ENCODE results near the gene CCDC150. TPM values are rescaled to one million over a fixed set of nuclear protein-coding genes. Genes with fewer than 3 reads are reported as not detected.

The CCDC150 gene
- total RNA-seq, 4 donors from 2014 or later = 0.94 to 3.2 (median 1.5) TPM

- 87 to 96% methylated on average over 3 of the region's 3 CpGs for WGBS, 2 donors
- no peaks in the 10 kb centered on the region for H3K9me3 ChIP-seq
- no peak for DNase-seq
- H3K27ac ChIP-seq = no peak overlapping the region
- no peak overlapping the region for H3K4me3 ChIP-seq (replicated peaks in 1 of 3)
- TF ChIP-seq, protein P1, sequence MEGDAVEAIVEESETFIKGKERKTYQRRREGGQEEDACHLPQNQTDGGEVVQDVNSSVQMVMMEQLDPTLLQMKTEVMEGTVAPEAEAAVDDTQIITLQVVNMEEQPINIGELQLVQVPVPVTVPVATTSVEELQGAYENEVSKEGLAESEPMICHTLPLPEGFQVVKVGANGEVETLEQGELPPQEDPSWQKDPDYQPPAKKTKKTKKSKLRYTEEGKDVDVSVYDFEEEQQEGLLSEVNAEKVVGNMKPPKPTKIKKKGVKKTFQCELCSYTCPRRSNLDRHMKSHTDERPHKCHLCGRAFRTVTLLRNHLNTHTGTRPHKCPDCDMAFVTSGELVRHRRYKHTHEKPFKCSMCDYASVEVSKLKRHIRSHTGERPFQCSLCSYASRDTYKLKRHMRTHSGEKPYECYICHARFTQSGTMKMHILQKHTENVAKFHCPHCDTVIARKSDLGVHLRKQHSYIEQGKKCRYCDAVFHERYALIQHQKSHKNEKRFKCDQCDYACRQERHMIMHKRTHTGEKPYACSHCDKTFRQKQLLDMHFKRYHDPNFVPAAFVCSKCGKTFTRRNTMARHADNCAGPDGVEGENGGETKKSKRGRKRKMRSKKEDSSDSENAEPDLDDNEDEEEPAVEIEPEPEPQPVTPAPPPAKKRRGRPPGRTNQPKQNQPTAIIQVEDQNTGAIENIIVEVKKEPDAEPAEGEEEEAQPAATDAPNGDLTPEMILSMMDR (IDR thresholded peaks at IDR 0.05) = no peak
- no peak for TF ChIP-seq POLR2A (IDR thresholded peaks at IDR 0.05)
- H3K4me1 ChIP-seq = no peaks in the 10 kb centered on the region
- no peaks in the 10 kb centered on the region for H3K36me3 ChIP-seq
- no peaks in the 10 kb centered on the region for H3K27me3 ChIP-seq
- intact Hi-C loops (cut with DNase I) = no loop called here
Observed at GRCh38 chr2:196660244-196660643, 20.7 kb downstream of the CCDC150 start.

DNA sequence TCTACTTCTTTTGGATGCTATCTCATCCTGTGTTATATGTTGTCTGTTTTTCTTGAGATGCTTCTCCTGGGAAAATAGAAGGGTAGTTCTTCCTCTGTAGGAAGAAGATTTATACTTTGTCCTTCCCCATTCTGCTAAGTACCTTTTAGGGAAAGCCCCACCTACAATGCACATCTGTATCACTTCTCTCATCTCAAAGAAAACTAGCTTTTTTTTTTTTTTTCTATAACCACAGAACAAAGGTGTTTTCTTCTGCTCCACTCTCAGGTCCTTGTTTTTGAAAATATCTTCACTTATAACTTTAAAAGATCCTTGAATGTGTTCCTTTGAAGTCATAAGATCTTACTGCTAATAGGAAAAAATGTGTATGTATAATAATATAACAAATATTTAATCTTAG lies 30.8 kb downstream of the CCDC150 start:
- intact Hi-C loops (cut with DNase I) = no loop called here

GRCh38 chr2:196675963-196676362 lies 36.4 kb downstream of the CCDC150 start:
- no peak for DNase-seq
- H3K27ac ChIP-seq = no peak overlapping the region
- H3K27me3 ChIP-seq = no peaks in the 10 kb centered on the region
- TF ChIP-seq, protein P1 (IDR thresholded peaks at IDR 0.05) = no peak
- TF ChIP-seq POLR2A (IDR thresholded peaks at IDR 0.05) = no peak
- no peaks in the 10 kb centered on the region for H3K36me3 ChIP-seq
- no peak overlapping the region for H3K4me3 ChIP-seq (replicated peaks in 1 of 3)
- H3K4me1 ChIP-seq = no peaks in the 10 kb centered on the region
- intact Hi-C loops (cut with DNase I) = no loop called here
- 94% methylated on average over 3 of the region's 3 CpGs for WGBS, 2 donors
- H3K9me3 ChIP-seq = no peaks in the 10 kb centered on the region

More for the DNA sequence above, 30.8 kb downstream of the CCDC150 start:
- Histone ChIP-seq H3K27me3 (no peaks in the 10 kb centered on the region), H3K4me1 (no peaks in the 10 kb centered on the region), H3K9me3 (no peaks in the 10 kb centered on the region), H3K27ac (no peak overlapping the region), H3K36me3 (no peaks in the 10 kb centered on the region), H3K4me3 (replicated peaks in 1 of 3) (no peak overlapping the region)
- TF ChIP-seq POLR2A (IDR thresholded peaks at IDR 0.05) = no peak
- TF ChIP-seq, protein P1 (IDR thresholded peaks at IDR 0.05) = no peak
- DNase-seq = no peak

DNA sequence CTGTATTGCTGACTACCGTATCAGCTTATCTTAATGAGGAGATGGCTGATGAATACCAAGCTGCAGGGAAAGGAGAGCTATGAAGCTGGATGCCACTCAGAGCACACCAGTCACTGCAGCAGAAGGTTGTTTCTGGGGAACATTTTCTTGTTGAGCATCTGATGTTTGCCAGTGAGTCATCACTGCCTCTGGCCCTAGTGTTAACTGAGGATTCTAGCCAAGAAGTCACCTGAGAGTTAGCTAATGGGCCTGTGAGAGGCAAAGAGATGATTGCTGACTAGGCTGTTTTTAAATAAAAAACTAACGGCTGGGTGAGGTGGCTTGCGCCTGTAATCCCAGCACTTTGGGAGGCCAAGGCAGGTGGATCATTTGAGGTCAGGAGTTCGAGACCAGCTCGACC lies 37.9 kb downstream of the CCDC150 start:
- H3K4me3 ChIP-seq (replicated peaks in 1 of 3) = no peak overlapping the region
- intact Hi-C loops (cut with DNase I) = no loop called here
- H3K36me3 ChIP-seq = no peaks in the 10 kb centered on the region
- DNase-seq = no peak
- 94 to 97% methylated on average over 5 of the region's 5 CpGs for WGBS, 2 donors
- no peaks in the 10 kb centered on the region for H3K27me3 ChIP-seq
- H3K9me3 ChIP-seq = no peaks in the 10 kb centered on the region
- no peak for TF ChIP-seq POLR2A (IDR thresholded peaks at IDR 0.05)
- TF ChIP-seq, protein P1 (IDR thresholded peaks at IDR 0.05) = no peak
- no peak overlapping the region for H3K27ac ChIP-seq
- H3K4me1 ChIP-seq = no peaks in the 10 kb centered on the region

GRCh38 chr2:196679368-196679767 lies 39.9 kb downstream of the CCDC150 start:
- Histone ChIP-seq H3K27me3 (no peaks in the 10 kb centered on the region), H3K4me1 (no peaks in the 10 kb centered on the region), H3K4me3 (replicated peaks in 1 of 3) (no peak overlapping the region), H3K9me3 (no peaks in the 10 kb centered on the region), H3K27ac (no peak overlapping the region), H3K36me3 (no peaks in the 10 kb centered on the region)
- intact Hi-C loops (cut with DNase I) = no loop called here
- DNase-seq = no peak
- TF ChIP-seq, protein P1 (IDR thresholded peaks at IDR 0.05) = no peak
- no peak for TF ChIP-seq POLR2A (IDR thresholded peaks at IDR 0.05)

Data from thyroid gland (tissue), 4 donors.